Measurements from ENCODE around the gene SOX8. TPM values are rescaled to one million over a fixed set of nuclear protein-coding genes. Genes with fewer than 3 reads are reported as not detected.

Gene SOX8
- total RNA-seq, 1 donor from 2014 or later: 0.71 TPM

- TF ChIP-seq CTCF (IDR thresholded peaks at IDR 0.05; ENCODE audit: insufficient read depth, low read length, poor library complexity, severe bottlenecking): no peak
- no peaks in the 10 kb centered on the region for H3K27me3 ChIP-seq (ENCODE audit: control insufficient read depth, insufficient read depth, low read length)
These were observed 18.4 kb upstream of the SOX8 start for GRCh38 chr16:962901-963814.

DNA sequence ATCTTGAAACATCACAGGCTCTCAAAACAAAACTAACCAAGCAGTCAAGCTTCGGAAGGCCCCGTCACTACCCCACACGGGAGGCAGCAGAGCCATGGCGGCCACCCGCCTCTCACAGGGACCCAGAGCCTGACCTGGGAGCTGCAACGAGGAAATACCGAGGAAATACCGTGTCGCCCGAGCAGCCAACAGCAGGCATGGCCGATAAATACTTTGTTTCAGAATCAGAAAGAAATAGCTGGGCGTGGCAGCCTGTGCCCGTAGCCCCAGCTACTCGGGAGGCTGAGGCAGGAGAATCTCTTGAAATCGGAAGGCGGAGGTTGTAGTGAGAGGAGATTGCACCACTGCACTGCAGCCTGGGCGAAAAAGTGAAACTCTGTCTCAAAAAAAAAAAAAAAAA is 17.7 kb upstream of the SOX8 start:
- no peak for DNase-seq (ENCODE audit: low read depth)
- no peak for TF ChIP-seq CTCF (IDR thresholded peaks at IDR 0.05; ENCODE audit: insufficient read depth, low read length, poor library complexity, severe bottlenecking)
- Histone ChIP-seq H3K27me3 (ENCODE audit: control insufficient read depth, insufficient read depth, low read length) (no peaks in the 10 kb centered on the region), H3K4me3 (ENCODE audit: low read depth, low read length) (no peak overlapping the region), H3K36me3 (ENCODE audit: control insufficient read depth, insufficient read depth, low read length) (no peaks in the 10 kb centered on the region)

More at GRCh38 chr16:962901-963814, 18.4 kb upstream of the SOX8 start:
- Histone ChIP-seq H3K4me3 (ENCODE audit: low read depth, low read length) (no peak overlapping the region), H3K36me3 (ENCODE audit: control insufficient read depth, insufficient read depth, low read length) (no peaks in the 10 kb centered on the region)
- DNase-seq (ENCODE audit: low read depth): no peak

- DNase-seq (ENCODE audit: low read depth): no peak
- Histone ChIP-seq H3K4me3 (ENCODE audit: low read depth, low read length) (no peak overlapping the region), H3K27me3 (ENCODE audit: control insufficient read depth, insufficient read depth, low read length) (no peaks in the 10 kb centered on the region), H3K36me3 (ENCODE audit: control insufficient read depth, insufficient read depth, low read length) (no peaks in the 10 kb centered on the region)
- TF ChIP-seq CTCF (IDR thresholded peaks at IDR 0.05; ENCODE audit: insufficient read depth, low read length, poor library complexity, severe bottlenecking): no peak
These were observed 17.1 kb upstream of the SOX8 start for GRCh38 chr16:964356-965035.

DNA sequence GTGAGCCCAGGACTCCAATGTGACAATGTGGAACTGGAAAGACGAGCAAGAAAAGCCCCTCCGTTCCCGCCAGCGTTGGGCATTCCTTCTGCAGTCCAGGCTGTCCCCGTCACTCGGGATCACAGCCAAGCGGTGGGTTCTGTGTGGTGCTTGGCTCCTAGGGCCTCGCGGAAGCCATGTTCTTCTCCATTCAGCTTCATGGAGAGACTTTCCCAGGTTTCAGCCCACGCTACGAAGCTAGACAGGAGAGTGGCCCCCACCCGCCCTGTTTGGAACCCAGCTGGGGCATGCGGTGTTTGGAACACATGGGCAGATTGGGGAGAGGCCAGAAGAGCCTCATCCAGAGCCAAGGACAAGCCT is 16.6 kb upstream of the SOX8 start:
- Histone ChIP-seq H3K4me3 (ENCODE audit: low read depth, low read length) (no peak overlapping the region), H3K36me3 (ENCODE audit: control insufficient read depth, insufficient read depth, low read length) (no peaks in the 10 kb centered on the region), H3K27me3 (ENCODE audit: control insufficient read depth, insufficient read depth, low read length) (no peaks in the 10 kb centered on the region)
- TF ChIP-seq CTCF (IDR thresholded peaks at IDR 0.05; ENCODE audit: insufficient read depth, low read length, poor library complexity, severe bottlenecking): no peak
- no peak for DNase-seq (ENCODE audit: low read depth)

DNA sequence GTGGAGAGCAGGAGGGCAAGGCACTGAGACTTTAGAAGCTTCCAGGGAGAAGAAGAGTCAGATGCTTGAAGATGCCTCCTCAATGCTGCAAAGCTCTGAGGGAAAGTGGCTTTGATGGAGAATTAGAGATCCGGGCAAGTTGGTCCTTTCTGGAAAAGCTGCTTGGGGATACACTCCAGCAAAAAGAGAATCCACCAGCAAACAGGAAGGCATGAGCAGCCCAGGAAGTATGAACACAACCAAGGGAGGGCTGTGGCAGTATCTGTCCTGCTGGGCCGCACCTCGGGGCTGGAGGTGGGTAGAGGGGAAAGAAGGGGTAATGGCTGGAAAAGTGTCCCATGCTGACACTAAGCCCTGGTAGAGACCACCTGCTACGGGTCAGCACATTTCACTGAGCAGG is 16.1 kb upstream of the SOX8 start:
- no peaks in the 10 kb centered on the region for H3K27me3 ChIP-seq (ENCODE audit: control insufficient read depth, insufficient read depth, low read length)
- no peak for TF ChIP-seq CTCF (IDR thresholded peaks at IDR 0.05; ENCODE audit: insufficient read depth, low read length, poor library complexity, severe bottlenecking)

More for the DNA sequence above, 16.1 kb upstream of the SOX8 start:
- Histone ChIP-seq H3K36me3 (ENCODE audit: control insufficient read depth, insufficient read depth, low read length) (no peaks in the 10 kb centered on the region), H3K4me3 (ENCODE audit: low read depth, low read length) (no peak overlapping the region)
- DNase-seq (ENCODE audit: low read depth): no peak

Measured in kidney epithelial cell (primary cell).